Endometrial microvascular endothelial cells (primary cell): ENCODE data around the gene ALKBH4. TPM values are rescaled to one million over a fixed set of nuclear protein-coding genes. Genes with fewer than 3 reads are reported as not detected.
"Not testable (repeated sequence)": the region's sequence is repeated elsewhere in the genome, so short reads cannot be mapped to it uniquely, and the experiment has no call there.

Experiments
- in situ Hi-C: cut with HindIII; loops from 2 replicates; pipeline ENCODE4 v1.10.0; 2017; ENCODE audit warnings: low sequenced_read_pairs, low pct_unique_long_range_greater_than_20kb; ENCODE audit errors: inconsistent ontology term
- total RNA-seq: library from RNA; depleted of rRNA; stranded (reverse); fragments of >200 nt; gene quantifications from one replicate; pipeline ENCODE4 v1.2.3, GENCODE V29; 2015; ENCODE audit errors: inconsistent ontology term

The ALKBH4 gene, protein sequence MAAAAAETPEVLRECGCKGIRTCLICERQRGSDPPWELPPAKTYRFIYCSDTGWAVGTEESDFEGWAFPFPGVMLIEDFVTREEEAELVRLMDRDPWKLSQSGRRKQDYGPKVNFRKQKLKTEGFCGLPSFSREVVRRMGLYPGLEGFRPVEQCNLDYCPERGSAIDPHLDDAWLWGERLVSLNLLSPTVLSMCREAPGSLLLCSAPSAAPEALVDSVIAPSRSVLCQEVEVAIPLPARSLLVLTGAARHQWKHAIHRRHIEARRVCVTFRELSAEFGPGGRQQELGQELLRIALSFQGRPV
- 12.8 TPM for total RNA-seq

DNA sequence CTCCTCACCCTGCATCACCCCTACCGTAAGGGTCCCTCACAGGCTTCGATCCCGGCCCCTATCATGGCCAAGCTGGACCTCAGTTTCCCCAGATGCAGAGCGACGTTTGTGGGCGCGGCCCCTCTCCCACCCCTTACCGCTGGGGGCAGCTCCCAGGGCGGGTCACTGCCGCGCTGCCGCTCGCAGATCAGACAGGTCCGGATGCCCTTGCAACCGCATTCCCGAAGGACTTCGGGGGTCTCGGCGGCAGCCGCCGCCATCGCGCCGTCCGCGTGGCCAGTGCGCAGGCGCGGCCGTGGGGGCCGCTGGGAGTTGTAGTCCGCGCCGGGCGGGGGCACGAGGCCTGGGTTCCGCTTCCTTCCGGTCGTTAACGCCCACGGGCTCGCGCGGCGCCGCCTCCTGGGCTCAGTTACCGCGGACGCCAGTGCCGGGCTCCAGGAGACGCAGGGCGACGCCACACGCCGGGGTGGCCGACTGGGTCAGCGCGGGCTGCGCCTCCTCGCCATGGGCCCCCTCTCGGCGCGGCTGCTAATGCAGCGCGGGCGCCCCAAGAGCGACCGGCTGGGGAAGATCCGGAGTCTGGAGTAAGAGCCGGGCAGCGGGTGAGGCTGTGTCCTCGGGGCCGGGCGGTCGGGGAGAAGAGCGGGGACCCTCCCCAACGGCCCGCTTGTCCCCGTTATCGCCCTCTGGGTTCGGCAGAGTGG, at the start of gene ALKBH4, which contains the start of gene LRWD1:
Gene ALKBH4, minus strand, starts transcription at position 287 of the 704 bp plus-strand sequence. Its CDS starts 27 bp downstream, at position 260.
Gene LRWD1, plus strand, starts transcription at position 408 of the 704 bp plus-strand sequence. Its CDS starts 97 bp downstream, at position 505.
- in situ Hi-C loops = no loop called here

DNA sequence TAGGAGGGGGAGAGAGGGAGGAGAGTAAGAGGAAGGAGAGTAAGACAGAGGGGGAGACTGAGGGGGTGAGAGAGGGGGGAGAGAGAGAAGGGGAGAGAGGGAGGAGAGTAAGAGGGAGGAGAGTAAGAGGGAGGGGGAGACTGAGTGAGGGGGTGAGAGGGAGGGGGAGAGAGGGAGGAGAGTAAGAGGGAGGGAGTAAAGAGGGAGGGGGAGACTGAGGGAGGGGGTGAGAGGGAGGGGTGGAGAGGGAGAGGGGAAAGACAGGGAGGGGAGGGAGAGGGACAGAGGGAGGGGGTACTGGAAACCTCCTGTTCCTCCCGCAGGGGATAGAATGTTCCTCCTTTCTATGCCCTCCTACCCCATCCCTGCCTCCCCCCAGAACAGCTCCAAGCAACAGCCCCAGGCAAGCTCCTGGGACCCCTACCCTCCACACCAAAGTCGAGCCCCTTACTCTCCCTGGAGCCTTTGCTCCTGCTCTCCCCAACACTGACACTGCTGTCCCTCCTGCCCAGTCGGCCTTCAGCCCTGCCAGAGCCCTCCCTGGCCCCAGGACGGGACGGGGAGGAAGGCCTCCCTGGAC, 48.1 kb upstream of the ALKBH4 start:
- in situ Hi-C loops = not testable (repeated sequence)

DNA sequence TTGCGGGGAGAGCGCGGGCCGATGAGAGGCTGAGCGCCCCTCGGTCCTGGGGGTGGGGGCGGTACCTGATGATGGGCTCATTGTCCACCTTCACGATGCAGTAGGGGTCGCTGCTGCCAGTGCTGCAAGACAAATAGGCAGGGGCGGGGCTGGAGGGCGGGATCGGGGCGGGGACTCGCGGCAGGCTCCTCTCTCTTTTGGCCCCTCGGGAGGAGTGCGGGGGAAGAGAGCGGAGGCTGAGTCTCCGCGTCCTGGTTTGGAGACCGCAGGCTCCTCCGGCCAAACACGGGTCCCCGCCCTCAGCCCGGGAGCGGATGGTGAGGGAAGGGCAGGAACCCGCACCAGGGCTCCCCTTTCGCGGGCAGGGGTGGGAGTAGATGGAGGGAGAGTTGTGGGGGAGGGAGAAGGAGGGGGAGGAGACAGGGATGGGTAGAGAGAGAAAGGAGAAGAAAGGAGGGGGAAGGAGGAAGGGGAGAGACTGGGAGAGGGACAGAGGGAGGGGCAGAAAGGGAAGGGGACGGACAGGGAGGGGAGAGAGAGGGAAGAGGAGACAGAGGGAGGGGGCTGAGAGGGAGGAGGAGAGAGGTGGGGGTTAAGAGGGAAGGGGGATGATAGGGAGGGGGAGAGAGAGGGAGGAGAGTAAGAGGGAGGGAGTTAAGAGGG, 47.3 kb upstream of the ALKBH4 start:
- in situ Hi-C loops = not testable (repeated sequence)

DNA sequence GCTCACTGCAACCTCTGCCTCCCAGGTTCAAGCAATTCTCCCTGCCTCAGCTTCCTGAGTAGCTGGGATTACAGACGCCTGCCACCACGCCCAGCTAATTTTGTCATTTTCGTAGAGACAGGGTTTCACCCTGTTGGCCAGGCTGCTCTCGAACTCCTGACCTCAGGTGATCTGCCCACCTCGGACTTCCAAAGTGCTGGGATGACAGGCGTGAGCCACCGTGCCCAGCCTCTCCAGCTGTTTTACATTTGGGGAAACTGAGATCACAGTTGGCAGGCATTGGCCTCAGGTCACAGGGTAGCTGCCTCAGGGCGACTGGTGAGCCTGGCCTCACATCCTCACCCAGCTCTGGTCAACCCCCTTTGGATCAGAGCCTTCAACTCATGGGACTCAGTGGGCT, 45.9 kb upstream of the ALKBH4 start:
- in situ Hi-C loops = not testable (repeated sequence)

DNA sequence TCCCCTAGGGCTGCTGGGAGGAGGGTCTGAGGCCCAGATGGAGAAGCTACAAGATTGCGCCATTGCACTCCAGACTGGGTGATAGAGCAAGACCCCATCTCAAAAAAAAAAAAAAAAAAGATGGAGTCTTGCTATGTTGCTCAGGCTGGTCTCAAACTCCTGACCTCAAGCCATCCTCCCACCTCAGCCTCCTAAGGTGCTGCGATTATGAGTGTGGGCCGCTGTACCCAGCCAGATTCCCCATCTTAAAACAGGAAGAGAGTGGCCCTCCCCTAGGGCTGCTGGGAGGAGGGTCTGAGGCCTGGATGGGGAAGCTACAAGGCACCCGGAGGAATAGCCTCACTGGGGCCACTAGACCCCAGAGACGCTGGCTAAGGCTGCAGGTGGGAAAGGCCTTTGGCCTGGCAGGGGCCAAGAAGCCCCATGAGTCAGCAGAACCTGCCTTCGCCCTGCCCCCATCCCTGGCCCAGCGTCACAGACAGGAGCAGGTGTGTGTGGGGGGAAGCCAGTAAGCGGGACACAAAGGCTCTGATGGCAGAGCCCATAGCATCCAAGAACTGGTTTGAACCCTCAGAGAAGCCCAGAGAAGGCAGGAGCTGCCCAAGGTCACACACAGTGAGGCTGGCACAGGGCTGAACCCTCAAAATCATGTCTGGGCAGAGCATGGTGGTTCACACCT, 42.9 kb upstream of the ALKBH4 start:
- in situ Hi-C loops = not testable (repeated sequence)

DNA sequence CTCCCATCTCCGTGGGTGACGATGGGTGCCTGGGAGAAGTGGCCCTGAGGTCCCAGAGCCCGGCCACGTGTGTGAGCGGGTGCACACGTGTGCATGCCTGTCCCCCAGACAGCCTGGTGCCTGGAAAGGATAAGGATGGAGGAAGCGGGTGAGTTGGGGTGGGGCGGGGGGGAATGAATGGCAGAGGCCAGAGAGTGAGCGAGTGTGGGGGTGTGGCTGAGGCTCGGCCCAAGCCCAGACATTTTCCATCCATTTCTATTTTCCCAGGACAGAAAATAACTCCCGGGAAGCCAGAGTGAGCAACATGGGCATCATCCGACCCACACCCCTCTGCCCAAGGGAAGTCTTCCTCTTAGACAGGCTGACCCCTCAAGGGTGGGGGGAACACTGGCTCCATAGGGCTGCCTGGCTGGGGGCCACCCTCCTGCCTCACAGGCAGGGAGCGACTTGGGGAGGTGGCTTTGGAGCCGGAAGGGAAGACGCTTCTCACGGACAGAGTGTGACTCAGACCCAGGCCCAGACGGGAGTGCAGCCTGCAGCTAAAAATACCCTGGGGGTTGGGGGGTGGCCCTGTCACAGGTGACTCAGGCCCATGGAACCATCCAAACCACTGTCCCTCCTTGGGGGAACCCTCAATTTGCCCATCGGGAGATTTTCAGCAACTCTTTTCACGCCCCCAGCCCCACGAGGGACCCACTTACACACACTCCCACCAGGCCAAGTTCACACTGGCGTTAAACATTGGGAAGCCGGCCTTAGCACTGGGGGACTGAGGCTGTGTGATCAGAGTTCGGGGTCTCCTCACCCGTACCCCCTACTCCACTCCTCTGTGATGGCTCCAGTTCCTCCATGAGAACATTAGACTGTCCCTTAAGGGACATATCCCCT, 40.9 kb upstream of the ALKBH4 start:
- in situ Hi-C loops = not testable (repeated sequence)

DNA sequence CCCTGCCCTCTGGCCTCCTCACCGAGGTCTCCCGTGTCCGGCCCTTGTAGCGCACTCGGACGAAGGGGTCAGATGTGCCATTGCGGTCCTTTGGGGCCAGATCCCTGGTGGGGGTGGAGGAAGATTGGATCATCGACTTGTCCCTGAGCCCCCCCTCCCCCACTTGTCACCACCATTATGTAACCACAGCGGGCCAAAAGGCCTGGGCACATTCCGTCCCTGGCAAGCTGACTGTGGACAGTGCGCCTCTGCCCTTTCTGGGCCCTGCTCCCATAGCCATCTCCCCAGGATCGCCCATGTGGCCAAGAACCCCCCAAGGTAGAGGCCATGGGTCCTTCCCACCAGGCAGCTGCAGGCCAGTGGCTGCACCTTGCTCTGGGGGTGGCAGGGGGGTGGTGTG, 38.5 kb upstream of the ALKBH4 start:
- in situ Hi-C loops = not testable (repeated sequence)

DNA sequence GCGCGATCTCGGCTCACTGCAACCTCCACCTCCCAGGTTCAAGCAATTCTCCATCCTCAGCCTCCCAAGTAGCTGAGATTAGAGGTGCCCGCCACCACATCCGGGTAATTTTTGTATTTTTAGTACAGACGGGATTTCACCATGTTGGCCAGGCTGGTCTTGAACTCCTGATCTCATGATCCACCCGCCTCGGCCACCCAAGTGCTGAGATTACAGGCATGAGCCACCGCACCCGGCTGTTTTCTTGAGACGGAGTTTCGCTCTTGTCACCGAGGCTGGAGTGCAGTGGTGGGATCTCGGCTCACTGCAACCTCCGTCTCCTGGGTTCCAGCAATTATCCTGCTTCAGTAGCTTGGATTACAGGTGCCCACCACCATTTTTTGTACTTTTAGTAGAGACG, 33.7 kb upstream of the ALKBH4 start:
- in situ Hi-C loops = not testable (repeated sequence)

DNA sequence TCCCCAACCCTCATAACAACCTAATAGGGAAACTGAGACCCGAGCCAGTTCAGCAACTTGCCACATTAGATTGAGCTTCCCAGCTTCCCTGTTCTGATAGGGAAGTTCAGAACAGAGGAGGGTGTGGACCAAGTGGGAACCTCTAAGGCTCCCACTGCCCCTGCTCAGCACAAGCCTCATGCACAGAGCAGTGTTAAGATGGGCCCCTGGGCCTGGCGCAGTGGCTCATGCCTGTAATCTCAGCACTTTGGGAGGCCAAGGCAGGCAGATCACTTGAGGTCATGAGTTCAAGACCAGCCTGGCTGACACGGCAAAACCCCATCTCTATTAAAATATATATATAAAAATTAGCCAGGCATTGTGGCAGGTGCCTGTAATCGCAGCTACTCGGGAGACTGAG, 32.6 kb upstream of the ALKBH4 start:
- in situ Hi-C loops = not testable (repeated sequence)

DNA sequence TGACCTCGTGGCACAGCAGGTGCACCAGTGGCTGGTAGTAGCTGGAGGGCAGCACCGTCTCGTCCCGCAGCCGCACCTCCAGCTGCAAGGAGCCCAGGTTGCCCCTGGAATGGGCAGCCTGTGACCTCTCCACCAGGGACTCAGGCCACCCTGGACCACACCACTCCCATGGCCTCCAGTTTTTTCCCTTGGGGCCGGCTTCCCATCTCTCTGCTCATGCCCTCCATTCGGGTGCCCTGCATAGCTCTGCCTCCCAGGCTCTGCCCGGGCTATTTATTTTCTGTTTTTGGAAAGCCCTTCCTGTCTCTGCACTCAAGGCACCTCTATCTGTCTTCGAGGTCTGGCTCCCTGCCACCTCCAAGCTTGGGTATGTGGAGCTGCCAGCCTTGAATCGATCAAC, 32.2 kb upstream of the ALKBH4 start:
- in situ Hi-C loops = not testable (repeated sequence)

DNA sequence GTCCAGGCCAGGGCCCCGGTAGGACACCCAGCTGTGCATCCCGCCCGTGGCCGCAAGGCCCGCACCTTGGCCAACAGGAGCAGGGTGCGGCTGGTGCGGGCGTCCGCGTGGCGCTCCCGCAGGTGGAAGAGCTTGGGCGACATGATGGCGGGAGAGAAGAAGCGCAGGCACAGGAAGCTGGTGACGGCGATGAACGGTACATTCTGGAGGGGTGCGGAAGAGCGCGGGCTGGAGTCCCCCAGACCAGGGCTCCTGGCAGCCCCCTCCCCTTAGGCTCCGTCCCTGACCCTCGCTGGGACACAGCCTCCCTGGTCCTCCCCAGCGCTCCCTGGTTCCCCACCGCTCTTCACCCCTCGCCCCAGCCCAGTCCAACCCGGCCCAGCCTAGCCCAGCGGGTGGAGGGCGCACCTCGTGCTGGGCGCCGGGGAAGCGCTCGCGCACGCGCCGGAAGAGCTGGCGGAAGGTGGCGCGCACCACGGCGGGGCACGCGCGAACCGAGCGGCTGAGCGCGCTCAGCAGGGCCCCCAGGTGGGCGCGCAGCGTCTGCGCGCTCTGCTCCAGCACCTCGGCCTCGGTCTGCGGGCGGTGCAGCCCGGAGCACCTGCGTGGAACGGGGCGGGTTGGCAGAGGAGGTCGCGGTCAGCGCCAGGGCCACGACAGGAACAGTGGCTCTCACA, 29.9 kb upstream of the ALKBH4 start:
- in situ Hi-C loops = not testable (repeated sequence)

DNA sequence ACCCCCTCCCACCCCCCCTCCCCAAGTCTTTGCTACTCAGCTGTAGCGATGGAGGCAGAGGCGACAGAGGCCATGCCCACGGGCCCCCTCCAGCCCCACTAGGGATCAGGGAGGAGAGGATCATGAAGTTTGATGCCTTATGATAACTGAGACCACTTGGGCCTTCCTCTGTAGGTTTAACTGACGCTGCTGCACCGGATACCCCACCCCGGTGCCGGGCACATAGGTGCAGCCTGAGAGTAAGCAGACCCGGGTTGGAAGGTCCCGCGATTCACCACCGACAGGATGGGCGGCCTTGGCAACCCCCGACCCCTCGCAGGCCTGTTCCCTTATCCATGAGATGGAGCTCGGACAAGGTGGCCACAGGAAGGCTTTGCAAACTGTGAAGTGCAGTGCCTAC, 29.4 kb upstream of the ALKBH4 start:
- in situ Hi-C loops = not testable (repeated sequence)

DNA sequence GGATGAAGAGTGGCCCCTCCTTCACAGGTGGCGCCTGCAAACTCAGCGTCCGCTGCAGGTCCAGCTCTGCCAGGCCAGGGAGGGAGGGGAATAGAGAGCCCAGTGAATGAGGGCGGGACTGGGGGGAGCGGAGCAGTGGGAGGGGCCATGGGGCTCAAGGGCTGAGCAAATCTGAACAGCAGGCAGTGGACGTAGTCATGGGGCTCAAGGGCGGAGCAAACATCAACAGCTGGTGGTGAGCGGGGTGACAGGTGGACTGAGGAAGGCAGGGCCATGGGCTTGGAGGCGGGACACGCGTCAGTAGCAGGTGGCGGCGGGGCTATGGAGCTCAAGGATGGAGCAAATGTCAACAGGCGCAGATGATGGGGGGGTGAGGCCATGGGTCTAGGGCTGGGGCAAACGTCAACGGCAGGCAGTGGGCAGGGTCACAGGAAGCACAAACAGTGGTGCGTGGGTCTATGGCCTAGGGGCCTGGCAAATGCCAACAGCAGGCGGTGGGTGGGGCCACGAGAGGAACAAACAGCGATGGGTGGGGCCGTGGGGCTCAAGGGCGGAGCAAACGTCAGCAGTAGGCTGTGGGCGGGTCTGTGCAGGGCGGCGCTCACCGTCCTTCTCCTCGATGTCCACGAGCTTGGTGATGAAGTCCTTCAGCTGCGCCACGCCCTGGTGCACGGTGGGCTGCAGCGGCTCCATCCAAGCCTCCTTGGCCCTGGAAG, 28.7 kb upstream of the ALKBH4 start:
- in situ Hi-C loops = not testable (repeated sequence)

DNA sequence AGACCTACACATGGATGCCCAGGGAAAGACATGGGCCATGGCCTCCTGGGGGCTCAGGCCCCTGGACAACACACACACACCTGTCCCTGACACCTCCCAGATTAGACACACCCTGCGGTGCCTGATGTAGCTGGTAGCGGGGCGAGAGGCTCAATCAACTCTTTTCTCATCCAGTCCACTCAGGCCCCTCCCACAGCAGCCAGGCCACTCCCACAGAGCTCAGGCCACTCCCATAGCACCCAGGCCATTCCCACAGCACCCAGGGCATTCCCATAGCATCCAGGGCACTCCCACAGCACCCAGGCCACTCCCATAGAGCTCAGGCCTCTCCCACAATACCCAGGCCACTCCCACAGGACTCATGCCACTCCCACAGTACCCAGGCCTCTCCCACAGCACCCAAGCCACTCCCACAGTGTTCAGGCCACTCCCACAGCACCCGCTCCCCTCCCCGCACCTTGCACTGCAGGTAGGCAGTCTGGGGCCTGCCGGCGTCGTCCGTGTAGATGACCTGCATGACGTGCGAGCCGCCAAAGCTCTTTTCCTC, 25.9 kb upstream of the ALKBH4 start:
- in situ Hi-C loops = not testable (repeated sequence)

DNA sequence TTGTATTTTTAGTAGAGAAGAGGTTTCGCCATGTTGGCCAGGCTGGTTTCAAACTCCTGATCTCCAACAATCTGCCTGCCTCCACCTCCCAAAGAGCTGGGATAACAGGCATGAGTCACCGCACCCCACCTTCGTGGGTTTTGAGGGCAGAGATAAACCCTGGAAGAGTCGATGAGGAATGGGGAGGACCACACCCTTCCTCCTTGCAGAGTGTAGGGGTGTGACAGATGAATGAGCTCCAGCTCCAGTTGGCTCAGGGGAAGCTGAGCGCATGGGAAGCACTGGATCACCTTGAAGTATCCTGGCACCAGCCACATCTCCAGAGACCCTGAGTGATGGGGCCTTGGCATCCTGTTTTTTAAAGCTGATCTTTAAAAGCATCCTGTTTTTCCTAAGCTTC, 19.7 kb upstream of the ALKBH4 start:
- in situ Hi-C loops = not testable (repeated sequence)

DNA sequence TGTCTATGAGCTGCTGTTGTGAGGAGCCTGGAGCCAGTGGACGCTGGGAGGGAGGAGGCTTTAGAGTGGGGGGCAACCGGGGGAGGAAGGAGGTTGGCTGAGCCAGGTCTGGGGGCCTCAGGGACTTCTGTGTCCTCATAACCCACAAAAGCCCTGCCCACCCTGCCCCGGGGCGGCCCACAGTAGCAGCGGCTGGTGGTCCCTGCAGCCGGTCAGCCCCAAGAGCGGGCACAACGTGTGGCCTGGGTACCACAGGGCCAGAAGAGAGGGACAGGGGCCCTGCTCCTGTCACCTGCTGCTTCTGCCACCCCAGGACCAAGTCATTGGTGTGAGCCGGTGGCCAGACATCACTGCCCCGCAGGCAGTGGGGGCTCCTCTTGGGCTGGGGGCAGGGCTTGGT, 17.3 kb upstream of the ALKBH4 start:
- in situ Hi-C loops = not testable (repeated sequence)
